Activated naive CD4-positive, alpha-beta T cell treated with anti-CD3 and anti-CD28 coated beads, Interleukin-2, amount 50 U/mL, for 72 hours (primary cell): ENCODE data around the gene GSTP1. TPM values are rescaled to one million over a fixed set of nuclear protein-coding genes. Genes with fewer than 3 reads are reported as not detected.

Experiments used
- ATAC-seq, 2 donors: fragments of 150-1000 bp; cut with Tn5 transposase; 2 replicates each; pipeline ENCODE4 v1.10.0; 2021; ENCODE audit warnings: mild to moderate bottlenecking in 2 of 2, moderate library complexity in 2 of 2
- DNase-seq, 2 donors: peaks; one replicate each; pipeline ENCODE4 v3.0.0; 2021 to 2022; ENCODE audit warnings: low spot score in 2 of 2
- H3K27ac Mint-ChIP-seq, 2 donors: one replicate each; pipeline ENCODE4 v1.8.0; 2022; ENCODE audit warnings: mild to moderate bottlenecking in 2 of 2, mixed read lengths in 2 of 2
- H3K36me3 Mint-ChIP-seq, 2 donors: one replicate each; pipeline ENCODE4 v1.8.0; 2022; ENCODE audit warnings: mixed read lengths in 2 of 2
- H3K9me3 Mint-ChIP-seq, 2 donors: one replicate each; pipeline ENCODE4 v1.8.0; 2022; ENCODE audit warnings: mixed read lengths in 2 of 2
- total RNA-seq, 2 donors: library from RNA; stranded (reverse); gene quantifications; one replicate each; pipeline ENCODE4 v1.2.3, GENCODE V29; 2022

GSTP1 gene
- total RNA-seq, 2 donors from 2014 or later: 247 to 466 TPM

- Mint-ChIP-seq H3K36me3 (no peaks in the 10 kb centered on the region), H3K27ac (peak within 1 kb of the TSS; percentile 78 to 91), H3K9me3 (no peaks in the 10 kb centered on the region)
- ATAC-seq: peak; percentile 65 to 72
- peak; percentile 86 to 91 for DNase-seq
These were observed 46.0 kb downstream of the GSTP1 start, which contains the start of gene NUDT8 for GRCh38 chr11:67629386-67630227. NUDT8 (minus strand) TSS chr11:67629937; CDS start chr11:67629911, 26 bp downstream.

- Mint-ChIP-seq H3K9me3 (no peaks in the 10 kb centered on the region), H3K27ac (peak overlapping the region; percentile 78 to 84), H3K36me3 (no peaks in the 10 kb centered on the region)
- DNase-seq: peak; percentile 96 to 98
- ATAC-seq: peak; percentile 79 to 81
These were observed 46.8 kb downstream of the GSTP1 start for GRCh38 chr11:67630228-67630942.

GRCh38 chr11:67630943-67631331 is 47.3 kb downstream of the GSTP1 start:
- ATAC-seq (no peak), DNase-seq (no peak)
- no peaks in the 10 kb centered on the region for H3K36me3 Mint-ChIP-seq
- no peaks in the 10 kb centered on the region for H3K9me3 Mint-ChIP-seq
- H3K27ac Mint-ChIP-seq: peak overlapping the region; percentile 78 to 84

- ATAC-seq: no peak
- Mint-ChIP-seq H3K36me3 (no peaks in the 10 kb centered on the region), H3K27ac (peak overlapping the region in 1 of 2 donors; percentile 78), H3K9me3 (no peaks in the 10 kb centered on the region)
- DNase-seq: no peak
These were observed 47.8 kb downstream of the GSTP1 start for GRCh38 chr11:67631411-67631810.

- ATAC-seq: no peak
- H3K36me3 Mint-ChIP-seq: no peaks in the 10 kb centered on the region
- H3K27ac Mint-ChIP-seq: no peak overlapping the region
- DNase-seq: no peak
- H3K9me3 Mint-ChIP-seq: no peaks in the 10 kb centered on the region
These were observed 48.2 kb downstream of the GSTP1 start for GRCh38 chr11:67631853-67632174.

- no peaks in the 10 kb centered on the region for H3K36me3 Mint-ChIP-seq
- DNase-seq (no peak), ATAC-seq (no peak)
- no peaks in the 10 kb centered on the region for H3K9me3 Mint-ChIP-seq
- H3K27ac Mint-ChIP-seq: no peak overlapping the region
These were observed 48.8 kb downstream of the GSTP1 start for GRCh38 chr11:67632175-67632981.

GRCh38 chr11:67632982-67633755 is 49.6 kb downstream of the GSTP1 start:
- H3K36me3 Mint-ChIP-seq: no peaks in the 10 kb centered on the region
- no peak for ATAC-seq
- H3K9me3 Mint-ChIP-seq: no peaks in the 10 kb centered on the region
- no peak overlapping the region for H3K27ac Mint-ChIP-seq
- no peak for DNase-seq

- no peak overlapping the region for H3K27ac Mint-ChIP-seq
- H3K9me3 Mint-ChIP-seq: no peaks in the 10 kb centered on the region
- DNase-seq: no peak
These were observed 50.2 kb downstream of the GSTP1 start for GRCh38 chr11:67633758-67634365.

GRCh38 chr11:67634366-67635230 is 51.0 kb downstream of the GSTP1 start:
- Mint-ChIP-seq H3K9me3 (no peaks in the 10 kb centered on the region), H3K27ac (peak overlapping the region in 1 of 2 donors; percentile 51), H3K36me3 (no peaks in the 10 kb centered on the region)
- ATAC-seq (no peak), DNase-seq (no peak)

More at GRCh38 chr11:67633758-67634365, 50.2 kb downstream of the GSTP1 start:
- no peaks in the 10 kb centered on the region for H3K36me3 Mint-ChIP-seq
- no peak for ATAC-seq

GRCh38 chr11:67635231-67635521 is 51.6 kb downstream of the GSTP1 start:
- H3K27ac Mint-ChIP-seq: no peak overlapping the region

More at GRCh38 chr11:67635231-67635521, 51.6 kb downstream of the GSTP1 start:
- ATAC-seq: no peak
- Mint-ChIP-seq H3K9me3 (no peaks in the 10 kb centered on the region), H3K36me3 (no peaks in the 10 kb centered on the region)
- DNase-seq: no peak

Other genes starting within 250 kb of the GSTP1 start
- 10 to 100 TPM; 49.9 to 57.2 TPM for gene POLD4, start 230.3 kb upstream of the GSTP1 start, total RNA-seq
- under 1 TPM in 1 of 2 donors, not detected in 1; 0.89 TPM for gene CLCF1, start 210.2 kb upstream of the GSTP1 start, total RNA-seq
- gene RAD9A, start 191.8 kb upstream of the GSTP1 start, total RNA-seq: 10 to 100 TPM; 35.6 to 53.7 TPM
- gene PPP1CA, start 182.0 kb upstream of the GSTP1 start, total RNA-seq: 100 to 1,000 TPM; 238 to 253 TPM
- gene TBC1D10C, start 179.7 kb upstream of the GSTP1 start, total RNA-seq: 100 to 1,000 TPM; 135 to 155 TPM
- 1 to 10 TPM; 1.4 to 4.5 TPM for gene CARNS1, start 168.1 kb upstream of the GSTP1 start, total RNA-seq
- gene RPS6KB2, start 155.3 kb upstream of the GSTP1 start, total RNA-seq: 10 to 100 TPM; 64.3 to 68.8 TPM
- gene PTPRCAP, start 146.1 kb upstream of the GSTP1 start, total RNA-seq: 100 to 1,000 TPM in 1 of 2 donors, 10 to 100 TPM in 1; 65.2 to 131 TPM
- gene CORO1B, start 140.3 kb upstream of the GSTP1 start, total RNA-seq: 100 to 1,000 TPM; 293 to 428 TPM
- gene GPR152, start 131.1 kb upstream of the GSTP1 start, total RNA-seq: not detected
- gene CABP4, start 128.5 kb upstream of the GSTP1 start, total RNA-seq: 1 to 10 TPM; 1.7 to 2.8 TPM
- 10 to 100 TPM; 39.1 to 77.9 TPM for gene TMEM134, start 114.6 kb upstream of the GSTP1 start, total RNA-seq
- gene AIP, start 100.8 kb upstream of the GSTP1 start, total RNA-seq: 100 to 1,000 TPM; 151 to 207 TPM
- gene PITPNM1, start 78.4 kb upstream of the GSTP1 start, total RNA-seq: 100 to 1,000 TPM; 102 to 122 TPM
- 10 to 100 TPM; 72.4 to 85.2 TPM for gene CDK2AP2, start 75.7 kb upstream of the GSTP1 start, total RNA-seq
- not detected for gene CABP2, start 60.4 kb upstream of the GSTP1 start, total RNA-seq
- 100 to 1,000 TPM; 237 to 286 TPM for gene NDUFV1, start 23.1 kb downstream of the GSTP1 start, total RNA-seq
- gene NUDT8, start 46.1 kb downstream of the GSTP1 start, total RNA-seq: 10 to 100 TPM; 27.6 to 37.3 TPM
- gene TBX10, start 56.0 kb downstream of the GSTP1 start, total RNA-seq: not detected
- under 1 TPM in 1 of 2 donors, not detected in 1; 0.18 TPM for gene ACY3, start 66.9 kb downstream of the GSTP1 start, total RNA-seq
- gene ALDH3B2, start 90.8 kb downstream of the GSTP1 start, total RNA-seq: not detected